Esophagus muscularis mucosa (tissue), 4 donors: Measurements from ENCODE around the gene RBFA. TPM values are rescaled to one million over a fixed set of nuclear protein-coding genes. Genes with fewer than 3 reads are reported as not detected.

ENCODE experiments used
- DNase-seq: peaks from one replicate; pipeline ENCODE4 v3.0.0-alpha.2; 2017; ENCODE audit errors: extremely low spot score
- H3K27ac ChIP-seq, 4 donors: fragments of 200-600 bp; sonication (generic); replicated peaks in 1 of 4; 1 replicate in 3 of 4; 2 replicates in 1 of 4; pipeline ENCODE4 v1.5.1; 2016 to 2019; ENCODE audit warnings: mild to moderate bottlenecking in 1 of 4
- H3K27me3 ChIP-seq, 4 donors: fragments of 200-600 bp; sonication (generic); one replicate each; pipeline versions ENCODE4 v1.5.1 to v1.6.0; 2016 to 2019
- H3K36me3 ChIP-seq, 4 donors: fragments of 200-600 bp; sonication (generic); one replicate each; pipeline ENCODE4 v1.5.1; 2016 to 2019
- H3K4me1 ChIP-seq, 4 donors: fragments of 200-600 bp; sonication (generic); one replicate each; pipeline ENCODE4 v1.5.1; 2016 to 2019
- H3K4me3 ChIP-seq, 4 donors: fragments of 200-600 bp; sonication (generic); 1 replicate in 2 of 4; 2 replicates in 2 of 4; pipeline ENCODE4 v1.5.1; 2016 to 2019; ENCODE audit warnings: mild to moderate bottlenecking in 4 of 4, moderate library complexity in 1 of 4
- H3K9me3 ChIP-seq, 4 donors: fragments of 200-600 bp; sonication (generic); 1 replicate in 3 of 4; 2 replicates in 1 of 4; pipeline ENCODE4 v1.5.1; 2016 to 2019
- EP300 ChIP-seq: sonication (generic); formaldehyde crosslinking; IDR thresholded peaks from one replicate; pipeline ENCODE4 v1.6.1; 2017; ENCODE audit warnings: antibody characterized with exemption
- POLR2A ChIP-seq: fragments of 450-650 bp; IDR thresholded peaks from one replicate; pipeline ENCODE4 v1.6.1; 2017; ENCODE audit warnings: antibody characterized with exemption, moderate library complexity, mild to moderate bottlenecking, low read depth
- POLR2AphosphoS5 ChIP-seq, 2 donors: sonication (generic); formaldehyde crosslinking; IDR thresholded peaks; one replicate each; pipeline ENCODE4 v1.6.1; 2017; ENCODE audit warnings: antibody characterized with exemption in 2 of 2
- WGBS: methylation state at CpG from one replicate; pipeline ENCODE4 v1.1.5; 2018; 5-methylcytosine and 5-hydroxymethylcytosine counted together
- intact Hi-C: fragments of 100-400 bp; cut with DNase I; formaldehyde crosslinking; loops from one replicate; pipeline ENCODE4 v1.15.1; 2023
- total RNA-seq, 4 donors: library from RNA; depleted of rRNA; stranded (reverse); fragments of >200 nt; gene quantifications; one replicate each; pipeline versions ENCODE4 v1.1.0 to v1.2.1, GENCODE V29; 2016
- TF ChIP-seq, protein P1 (sequence below), 3 experiments: fragments of 200-600 bp in 2 of 3; fragments of 450-650 bp in 1 of 3; sonication (generic) in 2 of 3; IDR thresholded peaks; one replicate each; pipeline ENCODE4 v1.5.1; 2017 to 2019; ENCODE audit warnings: antibody characterized with exemption in 3 of 3, mild to moderate bottlenecking in 2 of 3, moderate library complexity in 1 of 3

Gene RBFA
- total RNA-seq, 4 donors from 2014 or later: 22.0 to 32.0 (median 25.6) TPM

DNA sequence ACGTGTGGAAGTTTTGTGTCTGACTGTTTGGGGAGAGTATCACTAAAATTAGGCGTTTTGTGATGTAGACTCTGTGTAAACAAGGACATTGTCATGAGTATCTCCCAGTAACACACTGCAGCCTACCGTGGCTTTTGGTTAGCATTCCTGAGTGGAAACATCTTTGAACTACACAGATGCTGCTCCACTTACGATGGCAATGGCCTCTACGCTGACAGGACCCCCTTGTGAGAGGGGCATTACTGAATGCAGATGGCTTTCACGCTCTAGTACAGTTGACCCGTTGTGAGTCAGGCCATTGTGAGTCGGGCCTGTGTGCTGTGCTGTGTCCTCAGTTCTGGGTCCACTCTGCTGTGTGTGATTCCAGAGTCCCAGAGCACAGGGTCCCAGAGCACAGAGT lies 40.5 kb downstream of the RBFA start:
- Histone ChIP-seq H3K36me3 (peaks cover 0 to 6% (median 3%) of the 10 kb centered on the region in 4 donors), H3K4me3 (no peak overlapping the region), H3K4me1 (no peaks in the 10 kb centered on the region), H3K27me3 (no peaks in the 10 kb centered on the region), H3K27ac (no peak overlapping the region), H3K9me3 (no peaks in the 10 kb centered on the region)
- intact Hi-C loops: no loop called here
- no peak for DNase-seq
- WGBS: 89% methylated on average over 8 of the region's 8 CpGs
- no peak for TF ChIP-seq POLR2A
- no peak for TF ChIP-seq POLR2AphosphoS5 (IDR thresholded peaks at IDR 0.05)
- no peak for TF ChIP-seq EP300
- TF ChIP-seq, protein P1, sequence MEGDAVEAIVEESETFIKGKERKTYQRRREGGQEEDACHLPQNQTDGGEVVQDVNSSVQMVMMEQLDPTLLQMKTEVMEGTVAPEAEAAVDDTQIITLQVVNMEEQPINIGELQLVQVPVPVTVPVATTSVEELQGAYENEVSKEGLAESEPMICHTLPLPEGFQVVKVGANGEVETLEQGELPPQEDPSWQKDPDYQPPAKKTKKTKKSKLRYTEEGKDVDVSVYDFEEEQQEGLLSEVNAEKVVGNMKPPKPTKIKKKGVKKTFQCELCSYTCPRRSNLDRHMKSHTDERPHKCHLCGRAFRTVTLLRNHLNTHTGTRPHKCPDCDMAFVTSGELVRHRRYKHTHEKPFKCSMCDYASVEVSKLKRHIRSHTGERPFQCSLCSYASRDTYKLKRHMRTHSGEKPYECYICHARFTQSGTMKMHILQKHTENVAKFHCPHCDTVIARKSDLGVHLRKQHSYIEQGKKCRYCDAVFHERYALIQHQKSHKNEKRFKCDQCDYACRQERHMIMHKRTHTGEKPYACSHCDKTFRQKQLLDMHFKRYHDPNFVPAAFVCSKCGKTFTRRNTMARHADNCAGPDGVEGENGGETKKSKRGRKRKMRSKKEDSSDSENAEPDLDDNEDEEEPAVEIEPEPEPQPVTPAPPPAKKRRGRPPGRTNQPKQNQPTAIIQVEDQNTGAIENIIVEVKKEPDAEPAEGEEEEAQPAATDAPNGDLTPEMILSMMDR (IDR thresholded peaks at IDR 0.05): no peak

DNA sequence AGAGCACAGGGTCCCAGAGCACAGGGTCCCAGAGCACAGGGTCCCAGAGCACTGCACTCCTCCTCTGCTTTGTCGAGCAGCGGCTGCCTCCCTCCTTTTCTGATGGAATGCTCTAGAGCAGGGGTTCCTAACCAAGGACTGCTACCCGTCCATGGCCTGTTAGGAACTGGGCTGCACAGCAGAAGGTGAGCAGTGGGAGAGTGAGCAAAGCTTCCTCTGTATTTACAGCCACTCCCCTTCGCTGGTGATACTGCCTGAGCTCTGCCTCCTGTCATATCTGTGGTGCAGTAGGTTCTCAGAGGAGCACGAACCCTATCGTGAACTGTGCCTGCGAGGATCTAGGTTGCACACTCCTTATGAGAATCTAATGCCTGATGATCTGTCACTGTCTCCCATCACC lies 41.7 kb downstream of the RBFA start:
- Histone ChIP-seq H3K27ac (no peak overlapping the region), H3K9me3 (no peaks in the 10 kb centered on the region), H3K4me1 (no peaks in the 10 kb centered on the region), H3K4me3 (no peak overlapping the region), H3K27me3 (no peaks in the 10 kb centered on the region), H3K36me3 (peaks cover 0 to 15% (median 3%) of the 10 kb centered on the region in 4 donors)
- DNase-seq: peak; percentile 45
- no peak for TF ChIP-seq EP300
- TF ChIP-seq POLR2A: no peak
- TF ChIP-seq, protein P1 (IDR thresholded peaks at IDR 0.05): no peak
- no peak for TF ChIP-seq POLR2AphosphoS5 (IDR thresholded peaks at IDR 0.05)
- WGBS: 98% methylated on average over 4 of the region's 7 CpGs
- intact Hi-C loops: no loop called here

- Histone ChIP-seq H3K4me1 (no peaks in the 10 kb centered on the region), H3K9me3 (no peaks in the 10 kb centered on the region), H3K27me3 (no peaks in the 10 kb centered on the region), H3K36me3 (peaks cover 0 to 15% (median 3%) of the 10 kb centered on the region in 4 donors), H3K4me3 (no peak overlapping the region), H3K27ac (no peak overlapping the region)
- DNase-seq: peak; percentile 64
- 95% methylated on average over 9 of the region's 9 CpGs for WGBS
- intact Hi-C loops: no loop called here
- TF ChIP-seq, protein P1 (IDR thresholded peaks at IDR 0.05): no peak
- TF ChIP-seq EP300: no peak
- no peak for TF ChIP-seq POLR2AphosphoS5 (IDR thresholded peaks at IDR 0.05)
- TF ChIP-seq POLR2A: no peak
Measured at GRCh38 chr18:80076379-80076778, 42.1 kb downstream of the RBFA start.

DNA sequence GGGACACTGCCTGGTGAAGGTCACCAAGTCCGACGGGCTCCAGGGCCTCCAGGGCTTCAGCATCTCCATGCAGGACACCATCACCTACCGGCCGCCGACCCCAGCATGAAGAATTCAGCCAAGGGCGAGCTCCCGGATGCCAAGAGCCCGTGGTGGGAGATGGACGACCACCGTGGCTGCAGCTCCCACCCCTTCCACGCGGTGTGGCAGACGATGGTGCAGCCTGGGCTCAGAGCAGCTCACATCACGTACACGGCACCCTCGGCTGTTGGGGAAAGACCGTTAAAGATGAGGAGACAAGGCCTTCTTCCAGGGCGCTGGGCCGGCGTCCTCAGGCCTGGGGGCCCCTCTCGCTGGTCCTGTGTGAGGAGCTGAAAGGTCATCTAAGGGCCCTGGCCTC lies 43.6 kb downstream of the RBFA start:
- TF ChIP-seq EP300 (no peak), POLR2AphosphoS5 (IDR thresholded peaks at IDR 0.05) (no peak), POLR2A (no peak)
- TF ChIP-seq, protein P1 (IDR thresholded peaks at IDR 0.05): no peak
- H3K27me3 ChIP-seq: no peaks in the 10 kb centered on the region
- H3K4me3 ChIP-seq: no peak overlapping the region
- H3K27ac ChIP-seq: no peak overlapping the region
- intact Hi-C loops: no loop called here
- no peaks in the 10 kb centered on the region for H3K4me1 ChIP-seq
- peaks cover 0 to 19% (median 3%) of the 10 kb centered on the region in 4 donors for H3K36me3 ChIP-seq
- 91% methylated on average over 14 of the region's 21 CpGs for WGBS
- H3K9me3 ChIP-seq: no peaks in the 10 kb centered on the region
- DNase-seq: no peak

Other genes with a start within 250 kb of the RBFA start
- gene KCNG2, start 236.5 kb upstream of the RBFA start, total RNA-seq: 1 to 10 TPM in 1 of 4 donors, not detected in 3; 1.7 TPM
- gene SLC66A2, start 82.8 kb upstream of the RBFA start, total RNA-seq: 10 to 100 TPM; 27.0 to 46.4 (median 41.5) TPM
- gene HSBP1L1, start 69.8 kb upstream of the RBFA start, total RNA-seq: 1 to 10 TPM; 4.6 to 7.2 (median 6.6) TPM
- gene TXNL4A, start 45.9 kb upstream of the RBFA start, total RNA-seq: 10 to 100 TPM; 21.6 to 44.9 (median 38.9) TPM
- gene ADNP2, start 74.8 kb downstream of the RBFA start, total RNA-seq: 10 to 100 TPM; 17.1 to 18.9 (median 17.3) TPM
- gene PARD6G, start 213.1 kb downstream of the RBFA start, total RNA-seq: 10 to 100 TPM in 2 of 4 donors, 1 to 10 TPM in 2; 5.4 to 11.3 (median 10.4) TPM